MM.1S (cell line): ENCODE measurements around the gene PTPRN2.

Experiments
- EZH2 ChIP-seq: fragments of 300-600 bp; sonication (generic); optimal IDR thresholded peaks from 2 replicates; pipeline ENCODE3; 2017; ENCODE audit warnings: low read depth, mild to moderate bottlenecking, antibody characterized with exemption, low read length, mixed read lengths
- EZH2phosphoT487 ChIP-seq: fragments of 300-600 bp; sonication (generic); IDR thresholded peaks from 2 replicates; pipeline ENCODE4 v1.6.1; 2018; ENCODE audit warnings: antibody characterized with exemption, low read length
- TF ChIP-seq, protein P1 (sequence below): fragments of 300-600 bp; sonication (generic); IDR thresholded peaks from 2 replicates; pipeline ENCODE4 v1.5.1; 2016; ENCODE audit warnings: antibody characterized with exemption, low read length, mixed read lengths

GRCh38 chr7:157515342-157516041, 1072.1 kb downstream of the PTPRN2 start:
- TF ChIP-seq EZH2, result no peak
- TF ChIP-seq, protein P1, sequence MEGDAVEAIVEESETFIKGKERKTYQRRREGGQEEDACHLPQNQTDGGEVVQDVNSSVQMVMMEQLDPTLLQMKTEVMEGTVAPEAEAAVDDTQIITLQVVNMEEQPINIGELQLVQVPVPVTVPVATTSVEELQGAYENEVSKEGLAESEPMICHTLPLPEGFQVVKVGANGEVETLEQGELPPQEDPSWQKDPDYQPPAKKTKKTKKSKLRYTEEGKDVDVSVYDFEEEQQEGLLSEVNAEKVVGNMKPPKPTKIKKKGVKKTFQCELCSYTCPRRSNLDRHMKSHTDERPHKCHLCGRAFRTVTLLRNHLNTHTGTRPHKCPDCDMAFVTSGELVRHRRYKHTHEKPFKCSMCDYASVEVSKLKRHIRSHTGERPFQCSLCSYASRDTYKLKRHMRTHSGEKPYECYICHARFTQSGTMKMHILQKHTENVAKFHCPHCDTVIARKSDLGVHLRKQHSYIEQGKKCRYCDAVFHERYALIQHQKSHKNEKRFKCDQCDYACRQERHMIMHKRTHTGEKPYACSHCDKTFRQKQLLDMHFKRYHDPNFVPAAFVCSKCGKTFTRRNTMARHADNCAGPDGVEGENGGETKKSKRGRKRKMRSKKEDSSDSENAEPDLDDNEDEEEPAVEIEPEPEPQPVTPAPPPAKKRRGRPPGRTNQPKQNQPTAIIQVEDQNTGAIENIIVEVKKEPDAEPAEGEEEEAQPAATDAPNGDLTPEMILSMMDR, result no peak
- TF ChIP-seq EZH2phosphoT487, result no peak
